IMR-90 (cell line): ENCODE data around the gene ADORA2A. TPM values are rescaled to one million over a fixed set of nuclear protein-coding genes. Genes with fewer than 3 reads are reported as not detected.

Experiments
- ATAC-seq: fragments of 200-7000 bp; cut with Tn5 transposase; 2 replicates; pipeline ENCODE4 v1.9.1; 2020; ENCODE audit warnings: low read depth, mild to moderate bottlenecking, moderate library complexity
- BruUV-seq: library from RNA; stranded (reverse); fragments of 400-500 nt; replicated peaks from 2 replicates; lab custom pipeline; 2021; lab: Mats Ljungman, UMichigan
- CTCF ChIA-PET: fragments of 300-600 bp; formaldehyde crosslinking; extraction: SDS; loops from one replicate; lab custom pipeline; 2021; ENCODE audit warnings: antibody characterized with exemption; lab: Yijun Ruan, JAX
- POLR2A ChIA-PET: fragments of 300-600 bp; sonication (Branson Sonifier 250); formaldehyde crosslinking; loops from one replicate; lab custom pipeline; 2022; ENCODE audit warnings: antibody characterized with exemption; ENCODE audit not compliant: unreplicated experiment; lab: Charles Lee
- DNase-seq: peaks from one replicate; pipeline ENCODE4 v3.0.0; 2013
- H2AFZ ChIP-seq: replicated peaks from 2 replicates; pipeline ENCODE3; 2013; ENCODE audit warnings: low read length, mild to moderate bottlenecking; ENCODE audit not compliant: poor library complexity
- H2AK5ac ChIP-seq: 2 replicates; pipeline ENCODE4 v1.6.1; 2013; ENCODE audit warnings: low read depth, low read length, inconsistent platforms
- H2AK9ac ChIP-seq: replicated peaks from 2 replicates; pipeline ENCODE3; 2013; ENCODE audit warnings: mild to moderate bottlenecking, low read depth, low read length, moderate library complexity; ENCODE audit not compliant: poor library complexity
- H2BK120ac ChIP-seq: 2 replicates; pipeline ENCODE4 v1.6.1; 2013; ENCODE audit warnings: low read depth, low read length, inconsistent platforms
- H2BK15ac ChIP-seq: 3 replicates; pipeline ENCODE4 v1.6.1; 2013; ENCODE audit warnings: low read depth, low read length, inconsistent platforms
- H2BK20ac ChIP-seq: 2 replicates; pipeline ENCODE4 v1.6.1; 2013; ENCODE audit warnings: low read depth, mild to moderate bottlenecking, inconsistent platforms, low read length, moderate library complexity
- H2BK5ac ChIP-seq: 2 replicates; pipeline ENCODE4 v1.6.1; 2013; ENCODE audit warnings: mild to moderate bottlenecking, low read depth, low read length, inconsistent platforms; ENCODE audit not compliant: poor library complexity, severe bottlenecking
- H3K14ac ChIP-seq: replicated peaks from 2 replicates; pipeline ENCODE4 v1.6.1; 2013; ENCODE audit warnings: low read depth, low read length, inconsistent platforms
- H3K18ac ChIP-seq: 2 replicates; pipeline ENCODE4 v1.6.1; 2013; ENCODE audit warnings: low read depth, low read length, control low read depth
- H3K23ac ChIP-seq: 2 replicates; pipeline ENCODE4 v1.6.1; 2013; ENCODE audit warnings: low read depth, low read length, inconsistent platforms
- H3K27ac ChIP-seq: 2 replicates; pipeline ENCODE4 v1.5.1; 2013; ENCODE audit warnings: mild to moderate bottlenecking, control low read depth, low read length; ENCODE audit not compliant: insufficient read depth
- H3K27me3 ChIP-seq: 2 replicates; pipeline ENCODE4 v1.6.1; 2013; ENCODE audit warnings: low read length; ENCODE audit not compliant: control insufficient read depth, insufficient read depth
- H3K36me3 ChIP-seq: 2 replicates; pipeline ENCODE4 v1.6.1; 2013; ENCODE audit warnings: low read length, mixed read lengths; ENCODE audit not compliant: control insufficient read depth, insufficient read depth
- H3K4ac ChIP-seq: 2 replicates; pipeline ENCODE4 v1.6.1; 2013; ENCODE audit warnings: low read depth, low read length, inconsistent platforms
- H3K4me1 ChIP-seq: 2 replicates; pipeline ENCODE4 v1.6.1; 2013; ENCODE audit warnings: low read length, mixed read lengths; ENCODE audit not compliant: control insufficient read depth, insufficient read depth
- H3K4me2 ChIP-seq: 2 replicates; pipeline ENCODE4 v1.6.1; 2013; ENCODE audit warnings: low read depth, mild to moderate bottlenecking, control low read depth, low read length, moderate library complexity
- H3K4me3 ChIP-seq: 2 replicates; pipeline ENCODE4 v1.5.1; 2013; ENCODE audit warnings: low read depth, mild to moderate bottlenecking, control low read depth, low read length, moderate library complexity; ENCODE audit not compliant: insufficient read depth
- H3K56ac ChIP-seq: 2 replicates; pipeline ENCODE4 v1.6.1; 2013; ENCODE audit warnings: low read length, inconsistent platforms; ENCODE audit not compliant: insufficient read depth; ENCODE audit errors: extremely low read depth
- H3K79me1 ChIP-seq, 2 experiments: 2 replicates each; pipeline ENCODE4 v1.6.1; 2013; ENCODE audit warnings: low read length in 2 of 2, inconsistent platforms in 1 of 2, low read depth in 1 of 2
- H3K9ac ChIP-seq: 2 replicates; pipeline ENCODE4 v1.6.1; 2013; ENCODE audit warnings: low read depth, low read length, control low read depth
- H3K9me1 ChIP-seq: 2 replicates; pipeline ENCODE4 v1.6.1; 2013; ENCODE audit warnings: low read length, inconsistent platforms; ENCODE audit not compliant: insufficient read depth
- H3K9me3 ChIP-seq: 2 replicates; pipeline ENCODE4 v1.6.1; 2013; ENCODE audit warnings: low read length; ENCODE audit not compliant: control insufficient read depth, insufficient read depth
- H4K20me1 ChIP-seq: 2 replicates; pipeline ENCODE4 v1.6.1; 2013; ENCODE audit warnings: low read length, inconsistent platforms; ENCODE audit not compliant: insufficient read depth
- H4K5ac ChIP-seq: 2 replicates; pipeline ENCODE4 v1.6.1; 2013; ENCODE audit warnings: mild to moderate bottlenecking, low read depth, low read length, control low read depth
- H4K8ac ChIP-seq, 2 experiments: 2 replicates each; pipeline ENCODE4 v1.6.1; 2013; ENCODE audit warnings: low read depth in 2 of 2, low read length in 2 of 2, control low read depth in 1 of 2, inconsistent platforms in 1 of 2
- H4K91ac ChIP-seq: 2 replicates; pipeline ENCODE4 v1.6.1; 2013; ENCODE audit warnings: low read depth, low read length, inconsistent platforms; ENCODE audit not compliant: insufficient read depth
- POLR2A ChIP-seq: IDR thresholded peaks from 2 replicates; pipeline ENCODE4 v1.6.1; 2012; ENCODE audit warnings: mild to moderate bottlenecking, low read depth, low read length
- RCOR1 ChIP-seq: IDR thresholded peaks from 2 replicates; pipeline ENCODE4 v1.6.1; 2012; ENCODE audit warnings: mild to moderate bottlenecking, low read length, improper control_type of control experiment; ENCODE audit not compliant: insufficient replicate concordance
- WGBS, 2 experiments: methylation state at CpG; one replicate each; pipeline versions ENCODE4 v1.1.5 to v1.1.7; 2013; ENCODE audit warnings: missing lambda C conversion rate in 2 of 2; ENCODE audit not compliant: insufficient read length in 1 of 2; ENCODE audit errors: extremely low coverage in 2 of 2; 5-methylcytosine and 5-hydroxymethylcytosine counted together
- dilution Hi-C: fragments of 300-500 bp; cut with HindIII; formaldehyde crosslinking; loops from one replicate; pipeline ENCODE4 v1.14.3; 2018; ENCODE audit warnings: low sequenced_read_pairs; ENCODE audit not compliant: unreplicated experiment
- in situ Hi-C: fragments of 300-500 bp; cut with MboI; formaldehyde crosslinking; loops from 3 replicates; pipeline ENCODE4 v1.14.3; 2019; ENCODE audit warnings: low sequenced_read_pairs, inconsistent platforms, mixed read lengths
- intact Hi-C: fragments of 100-400 bp; cut with micrococcal nuclease; formaldehyde crosslinking; loops from 2 replicates; pipeline ENCODE4 v1.10.0; 2022
- polyA plus RNA-seq, 3 experiments: library from polyadenylated mRNA; depleted of rRNA; stranded (reverse); fragments of >200 nt; gene quantifications; 2 replicates each; pipeline ENCODE4 v1.2.3, GENCODE V29; 2012; ENCODE audit warnings: low replicate concordance in 1 of 3
- total RNA-seq: library from RNA; depleted of rRNA; stranded (reverse); fragments of >200 nt; gene quantifications from 2 replicates; pipeline ENCODE4 v1.2.3, GENCODE V29; 2012
- TF ChIP-seq, protein P1 (sequence below): fragments of 150-350 bp; IDR thresholded peaks from 2 replicates; pipeline ENCODE4 v1.6.1; 2017; ENCODE audit warnings: mild to moderate bottlenecking, antibody characterized with exemption, low read length, low read depth
- TF ChIP-seq, protein P2 (sequence below): conservative IDR thresholded peaks from 2 replicates; pipeline ENCODE4 v1.5.1; 2012; ENCODE audit warnings: mild to moderate bottlenecking, low read depth, low read length, improper control_type of control experiment

ADORA2A gene
- total and polyA plus RNA-seq, 2 of the 4 experiments (the other 2 are of a cell fraction), result 0.36 to 1.1 TPM

DNA sequence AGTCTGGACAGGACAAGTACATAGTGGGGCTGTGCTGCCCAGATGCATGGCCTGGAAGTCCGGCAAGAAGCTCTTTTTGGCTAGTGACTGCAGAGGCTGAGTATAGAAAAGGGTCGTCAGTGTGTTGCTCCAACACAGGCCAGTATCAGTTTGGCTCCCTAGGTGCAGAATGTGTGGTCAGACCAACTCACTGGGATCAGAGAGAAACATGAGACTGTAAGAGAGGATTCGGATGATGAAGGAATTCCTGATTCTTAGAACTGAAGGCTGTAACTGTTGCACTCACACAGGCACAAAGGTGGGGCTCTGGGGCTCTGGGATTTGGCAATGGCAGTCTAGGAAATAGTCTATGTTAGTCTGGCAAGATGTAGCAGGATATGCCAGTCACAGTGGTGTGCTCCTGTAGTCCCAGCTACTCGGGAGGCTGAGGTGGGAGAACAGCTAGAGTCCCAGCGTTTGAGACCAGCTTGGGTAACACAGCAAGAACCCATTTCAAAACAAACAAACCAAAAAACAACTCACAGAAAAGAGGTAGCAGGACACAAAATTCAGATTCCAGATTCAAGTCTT, 56.7 kb downstream of the ADORA2A start:
- Histone ChIP-seq H3K4ac (peak overlapping the region; percentile 1; the same call in 1 of the 2 replicates), H3K79me1 (no peaks in the 10 kb centered on the region), H2BK5ac (no peak overlapping the region), H3K23ac (no peak overlapping the region), H2AK9ac (peak overlapping the region; percentile 15), H4K91ac (peak overlapping the region; percentile 20; the same call in 1 of the 2 replicates), H3K27me3 (no peaks in the 10 kb centered on the region), H3K9me1 (peaks cover 9% of the 10 kb centered on the region), H3K36me3 (no peaks in the 10 kb centered on the region), H3K4me1 (peaks cover 2% of the 10 kb centered on the region; the same call in 1 of the 2 replicates), H3K27ac (no peak overlapping the region), H4K20me1 (no peaks in the 10 kb centered on the region), H3K4me2 (no peak overlapping the region), H2AK5ac (no peak overlapping the region), H4K5ac (no peak overlapping the region), H3K18ac (no peak overlapping the region), H3K14ac (peak overlapping the region; percentile 63; the same call in 1 of the 2 replicates), H3K56ac (no peak overlapping the region), H3K9ac (no peak overlapping the region), H2AFZ (no peak overlapping the region), H2BK20ac (peak overlapping the region; percentile 40; the same call in 1 of the 2 replicates), H3K4me3 (no peak overlapping the region), H2BK120ac (no peak overlapping the region), H2BK15ac (0 out of 3 replicates have a peak overlapping the region, but pooled peaks have one; percentile 35), H4K8ac (no peak overlapping the region), H3K9me3 (no peaks in the 10 kb centered on the region)
- DNase-seq (peak; percentile 13), ATAC-seq (peak; percentile 16; the same call in 1 of the 2 replicates)
- intact Hi-C loops (no loop called here), dilution Hi-C loops (no loop called here), in situ Hi-C loops (no loop called here)
- ChIA-PET CTCF (interaction anchor here (0.9 kb wide), 1 partner anchor 19 kb away, joined by 3 read pairs; no protein-coding TSS in a partner anchor), POLR2A (no interaction called here)
- WGBS, 2 experiments, result 81% methylated on average over 3 of the region's 5 CpGs; no CpG with 5 or more reads in 1 of the 2 experiments
- TF ChIP-seq, protein P1, sequence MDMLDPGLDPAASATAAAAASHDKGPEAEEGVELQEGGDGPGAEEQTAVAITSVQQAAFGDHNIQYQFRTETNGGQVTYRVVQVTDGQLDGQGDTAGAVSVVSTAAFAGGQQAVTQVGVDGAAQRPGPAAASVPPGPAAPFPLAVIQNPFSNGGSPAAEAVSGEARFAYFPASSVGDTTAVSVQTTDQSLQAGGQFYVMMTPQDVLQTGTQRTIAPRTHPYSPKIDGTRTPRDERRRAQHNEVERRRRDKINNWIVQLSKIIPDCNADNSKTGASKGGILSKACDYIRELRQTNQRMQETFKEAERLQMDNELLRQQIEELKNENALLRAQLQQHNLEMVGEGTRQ, result no peak
- TF ChIP-seq, protein P2, sequence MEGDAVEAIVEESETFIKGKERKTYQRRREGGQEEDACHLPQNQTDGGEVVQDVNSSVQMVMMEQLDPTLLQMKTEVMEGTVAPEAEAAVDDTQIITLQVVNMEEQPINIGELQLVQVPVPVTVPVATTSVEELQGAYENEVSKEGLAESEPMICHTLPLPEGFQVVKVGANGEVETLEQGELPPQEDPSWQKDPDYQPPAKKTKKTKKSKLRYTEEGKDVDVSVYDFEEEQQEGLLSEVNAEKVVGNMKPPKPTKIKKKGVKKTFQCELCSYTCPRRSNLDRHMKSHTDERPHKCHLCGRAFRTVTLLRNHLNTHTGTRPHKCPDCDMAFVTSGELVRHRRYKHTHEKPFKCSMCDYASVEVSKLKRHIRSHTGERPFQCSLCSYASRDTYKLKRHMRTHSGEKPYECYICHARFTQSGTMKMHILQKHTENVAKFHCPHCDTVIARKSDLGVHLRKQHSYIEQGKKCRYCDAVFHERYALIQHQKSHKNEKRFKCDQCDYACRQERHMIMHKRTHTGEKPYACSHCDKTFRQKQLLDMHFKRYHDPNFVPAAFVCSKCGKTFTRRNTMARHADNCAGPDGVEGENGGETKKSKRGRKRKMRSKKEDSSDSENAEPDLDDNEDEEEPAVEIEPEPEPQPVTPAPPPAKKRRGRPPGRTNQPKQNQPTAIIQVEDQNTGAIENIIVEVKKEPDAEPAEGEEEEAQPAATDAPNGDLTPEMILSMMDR, result no peak
- no peak for TF ChIP-seq POLR2A
- TF ChIP-seq RCOR1, result no peak
- BruUV-seq, result no TSS peak
